GM19397 (cell line): ENCODE results near the gene INHBE.

Source experiments
- ATAC-seq: cut with Tn5 transposase; IDR thresholded peaks from one replicate; pipeline ENCODE4 v1.9.1; 2021; ENCODE audit warnings: mild to moderate bottlenecking, moderate library complexity; ENCODE audit not compliant: unreplicated experiment

The INHBE gene

GRCh38 chr12:57459750-57460467 is 4.8 kb downstream of the INHBE start, which contains the start of gene GLI1:
GLI1 (plus strand) TSS chr12:57459785; CDS start chr12:57463692, 3,907 bp downstream.
- no peak for ATAC-seq

GRCh38 chr12:57460468-57460784 is 5.3 kb downstream of the INHBE start:
- ATAC-seq = no peak

DNA sequence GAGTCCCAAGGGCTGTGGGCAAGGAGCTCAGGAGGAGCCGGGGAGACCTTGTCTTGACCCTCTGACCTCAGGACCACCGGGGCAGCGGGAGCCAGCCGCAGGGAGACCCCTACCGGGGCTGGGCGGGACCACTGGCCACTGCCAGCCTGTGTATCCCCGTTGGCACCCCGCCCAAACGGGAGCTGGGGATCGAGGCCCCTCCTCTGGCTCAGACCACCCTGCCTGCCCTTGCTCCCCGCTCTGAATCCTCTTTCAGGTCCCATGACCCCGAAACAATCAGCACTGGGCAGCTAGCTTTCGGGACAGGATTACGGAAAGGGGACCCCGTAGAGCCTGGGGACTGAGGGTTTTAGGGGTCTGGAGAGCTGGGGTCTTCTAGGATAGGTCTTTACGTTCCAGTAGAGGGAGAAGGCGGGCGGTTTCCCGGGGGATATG is 5.8 kb downstream of the INHBE start:
- no peak for ATAC-seq

DNA sequence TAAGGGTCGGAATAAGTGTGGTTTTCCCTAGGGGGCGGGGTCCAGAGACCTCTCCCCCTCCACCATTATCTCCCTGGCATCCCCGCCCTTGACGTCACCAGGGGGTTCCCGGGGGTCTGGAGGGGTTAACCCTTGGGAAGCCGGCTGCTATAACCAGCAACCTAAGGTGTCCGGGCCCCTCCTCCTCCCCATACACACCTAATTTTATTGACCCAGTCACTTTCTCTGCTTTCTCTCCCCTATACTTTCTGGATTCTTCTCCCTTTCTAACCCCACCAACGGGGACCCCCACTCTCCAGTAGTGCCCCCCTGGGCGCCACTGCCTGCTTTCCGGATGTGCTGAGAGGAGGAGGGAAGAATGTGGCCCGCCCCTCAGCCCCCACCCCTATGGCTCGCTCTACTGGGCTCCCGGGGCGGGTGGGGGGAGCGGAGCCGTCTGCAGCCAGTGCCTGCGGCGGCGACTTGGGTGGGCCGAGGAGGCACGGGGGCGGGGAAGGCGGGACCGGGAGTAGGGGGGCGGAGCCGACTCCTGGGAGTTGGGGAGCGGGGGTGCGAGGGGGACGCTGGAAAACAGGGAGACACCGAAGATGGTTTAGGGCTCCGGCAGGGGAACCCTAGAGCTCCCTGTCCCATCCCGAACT is 6.3 kb downstream of the INHBE start:
- ATAC-seq = no peak

GRCh38 chr12:57461917-57462250 is 6.8 kb downstream of the INHBE start:
- no peak for ATAC-seq

- ATAC-seq = peak; percentile 67
These were observed 7.3 kb downstream of the INHBE start for GRCh38 chr12:57462251-57462911.

- ATAC-seq = no peak
These were observed 7.8 kb downstream of the INHBE start for GRCh38 chr12:57462912-57463253.

GRCh38 chr12:57464569-57464968 is 9.5 kb downstream of the INHBE start:
- no peak for ATAC-seq

GRCh38 chr12:57465030-57465746 is 10.1 kb downstream of the INHBE start:
- ATAC-seq = no peak

DNA sequence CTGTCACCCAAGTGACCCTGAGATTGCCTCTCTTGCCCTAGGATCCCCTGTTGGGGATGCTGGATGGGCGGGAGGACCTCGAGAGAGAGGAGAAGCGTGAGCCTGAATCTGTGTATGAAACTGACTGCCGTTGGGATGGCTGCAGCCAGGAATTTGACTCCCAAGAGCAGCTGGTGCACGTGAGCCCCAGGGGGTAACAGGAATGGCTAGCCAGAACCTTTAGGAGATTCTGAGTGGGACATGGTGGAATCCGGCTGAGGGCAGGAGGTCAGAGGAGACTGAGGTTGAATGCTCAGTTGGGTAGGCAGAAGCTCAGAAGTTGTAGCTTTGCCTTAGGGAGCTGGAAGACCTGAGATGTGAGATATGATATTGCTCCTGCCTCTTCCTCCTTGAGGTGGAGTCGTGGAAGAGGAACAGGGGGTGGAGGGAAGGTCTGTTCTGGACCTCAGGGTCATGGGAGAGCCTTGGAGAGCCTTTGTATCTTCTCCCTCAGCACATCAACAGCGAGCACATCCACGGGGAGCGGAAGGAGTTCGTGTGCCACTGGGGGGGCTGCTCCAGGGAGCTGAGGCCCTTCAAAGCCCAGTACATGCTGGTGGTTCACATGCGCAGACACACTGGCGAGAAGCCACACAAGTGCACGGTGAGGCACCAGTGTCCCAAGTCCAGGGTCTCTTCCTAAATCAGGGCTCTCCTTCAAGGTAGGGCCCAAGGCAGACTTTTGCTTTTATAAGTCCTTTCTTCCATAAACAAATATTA is 10.8 kb downstream of the INHBE start:
- no peak for ATAC-seq

DNA sequence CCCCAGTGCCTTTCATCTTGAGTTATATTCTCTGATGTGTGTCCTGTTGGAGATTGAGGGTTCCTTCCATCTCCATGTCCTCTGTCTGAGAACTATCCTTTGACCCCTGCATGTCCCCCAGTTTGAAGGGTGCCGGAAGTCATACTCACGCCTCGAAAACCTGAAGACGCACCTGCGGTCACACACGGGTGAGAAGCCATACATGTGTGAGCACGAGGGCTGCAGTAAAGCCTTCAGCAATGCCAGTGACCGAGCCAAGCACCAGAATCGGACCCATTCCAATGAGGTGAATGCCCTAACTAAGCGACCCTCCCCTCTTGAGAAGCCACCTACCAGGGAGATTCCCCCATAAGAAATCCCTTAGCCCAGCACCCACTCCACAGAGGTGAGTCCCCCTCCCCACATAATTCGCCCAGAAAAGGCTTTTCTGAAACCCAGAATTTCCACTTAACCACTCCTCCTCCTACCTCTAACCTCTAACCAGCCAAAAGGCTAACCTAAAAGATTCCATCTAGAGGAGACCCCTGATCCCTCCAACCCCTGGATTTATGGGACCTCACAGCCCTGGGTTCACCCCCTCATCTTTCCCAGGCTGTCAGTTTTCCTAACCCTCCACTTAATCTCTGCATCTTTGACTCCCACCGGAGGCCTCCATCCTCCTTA is 12.2 kb downstream of the INHBE start:
- ATAC-seq = no peak

DNA sequence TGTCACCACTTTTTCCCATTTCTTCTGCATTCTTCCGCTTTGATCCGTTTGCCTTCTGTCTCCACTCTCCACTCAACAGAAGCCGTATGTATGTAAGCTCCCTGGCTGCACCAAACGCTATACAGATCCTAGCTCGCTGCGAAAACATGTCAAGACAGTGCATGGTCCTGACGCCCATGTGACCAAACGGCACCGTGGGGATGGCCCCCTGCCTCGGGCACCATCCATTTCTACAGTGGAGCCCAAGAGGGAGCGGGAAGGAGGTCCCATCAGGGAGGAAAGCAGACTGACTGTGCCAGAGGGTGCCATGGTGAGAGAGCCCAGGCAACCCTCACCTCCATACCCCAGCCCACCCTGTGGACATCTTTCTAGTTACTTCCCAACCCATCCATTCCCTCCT is 12.8 kb downstream of the INHBE start:
- no peak for ATAC-seq

GRCh38 chr12:57469296-57470164 is 14.4 kb downstream of the INHBE start:
- no peak for ATAC-seq

DNA sequence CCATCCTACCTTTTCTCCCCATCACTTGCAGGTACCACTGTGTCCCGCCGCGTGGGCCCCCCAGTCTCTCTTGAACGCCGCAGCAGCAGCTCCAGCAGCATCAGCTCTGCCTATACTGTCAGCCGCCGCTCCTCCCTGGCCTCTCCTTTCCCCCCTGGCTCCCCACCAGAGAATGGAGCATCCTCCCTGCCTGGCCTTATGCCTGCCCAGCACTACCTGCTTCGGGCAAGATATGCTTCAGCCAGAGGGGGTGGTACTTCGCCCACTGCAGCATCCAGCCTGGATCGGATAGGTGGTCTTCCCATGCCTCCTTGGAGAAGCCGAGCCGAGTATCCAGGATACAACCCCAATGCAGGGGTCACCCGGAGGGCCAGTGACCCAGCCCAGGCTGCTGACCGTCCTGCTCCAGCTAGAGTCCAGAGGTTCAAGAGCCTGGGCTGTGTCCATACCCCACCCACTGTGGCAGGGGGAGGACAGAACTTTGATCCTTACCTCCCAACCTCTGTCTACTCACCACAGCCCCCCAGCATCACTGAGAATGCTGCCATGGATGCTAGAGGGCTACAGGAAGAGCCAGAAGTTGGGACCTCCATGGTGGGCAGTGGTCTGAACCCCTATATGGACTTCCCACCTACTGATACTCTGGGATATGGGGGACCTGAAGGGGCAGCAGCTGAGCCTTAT is 15.3 kb downstream of the INHBE start:
- ATAC-seq = no peak

GRCh38 chr12:57470970-57471656 is 16.0 kb downstream of the INHBE start:
- ATAC-seq = no peak

- ATAC-seq = no peak
These were observed 16.6 kb downstream of the INHBE start for GRCh38 chr12:57471661-57472060.

DNA sequence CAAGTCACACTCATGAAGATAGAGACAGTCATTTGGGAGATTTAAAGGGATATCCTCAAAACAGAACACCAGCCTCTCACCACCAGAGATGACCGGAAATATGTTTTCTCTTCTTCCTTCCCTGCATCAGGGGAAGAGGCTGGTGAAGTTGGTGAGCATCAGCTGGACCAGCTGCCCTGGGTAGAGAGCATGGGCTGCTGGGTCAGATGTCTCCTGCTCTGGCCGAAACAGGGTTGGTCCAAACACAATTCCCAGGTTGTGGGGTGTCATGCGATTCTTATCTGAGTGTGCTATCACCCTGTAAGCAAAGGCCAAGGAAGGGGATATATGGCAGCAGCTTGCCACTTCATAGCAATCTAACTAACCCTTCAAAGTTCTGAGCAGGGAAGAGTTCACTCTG is 17.3 kb downstream of the INHBE start:
- ATAC-seq = no peak

GRCh38 chr12:57473392-57473791 is 18.3 kb downstream of the INHBE start:
- ATAC-seq = no peak
